IPS-11a (cell line): ENCODE measurements around the gene SLC17A7.
"Not testable (repeated sequence)": the region's sequence is repeated elsewhere in the genome, so short reads cannot be mapped to it uniquely, and the experiment has no call there.

ENCODE experiments used
- H3K4me3 ChIP-seq: one replicate; pipeline ENCODE4 v1.5.1; 2013; ENCODE audit warnings: low read depth, low read length, control low read depth

The SLC17A7 gene

DNA sequence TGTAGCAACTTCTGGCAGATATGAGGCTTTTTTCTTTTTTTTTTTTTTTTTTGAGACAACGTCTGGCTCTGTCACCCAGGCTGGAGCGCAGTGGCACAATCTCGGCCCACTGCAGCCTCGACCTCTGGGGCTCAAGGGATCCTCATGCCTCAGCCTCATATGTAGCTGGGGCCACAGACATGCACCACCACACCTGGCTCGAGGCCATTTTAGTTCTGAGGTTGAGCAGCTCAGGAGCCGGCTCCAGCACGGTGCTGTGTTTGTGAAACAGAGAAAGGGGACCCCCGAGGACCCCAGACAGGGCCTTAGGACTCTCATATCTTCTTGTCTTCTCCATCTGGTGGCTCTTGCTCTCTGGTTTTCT, 29.3 kb upstream of the SLC17A7 start:
- H3K4me3 ChIP-seq: no peak overlapping the region

DNA sequence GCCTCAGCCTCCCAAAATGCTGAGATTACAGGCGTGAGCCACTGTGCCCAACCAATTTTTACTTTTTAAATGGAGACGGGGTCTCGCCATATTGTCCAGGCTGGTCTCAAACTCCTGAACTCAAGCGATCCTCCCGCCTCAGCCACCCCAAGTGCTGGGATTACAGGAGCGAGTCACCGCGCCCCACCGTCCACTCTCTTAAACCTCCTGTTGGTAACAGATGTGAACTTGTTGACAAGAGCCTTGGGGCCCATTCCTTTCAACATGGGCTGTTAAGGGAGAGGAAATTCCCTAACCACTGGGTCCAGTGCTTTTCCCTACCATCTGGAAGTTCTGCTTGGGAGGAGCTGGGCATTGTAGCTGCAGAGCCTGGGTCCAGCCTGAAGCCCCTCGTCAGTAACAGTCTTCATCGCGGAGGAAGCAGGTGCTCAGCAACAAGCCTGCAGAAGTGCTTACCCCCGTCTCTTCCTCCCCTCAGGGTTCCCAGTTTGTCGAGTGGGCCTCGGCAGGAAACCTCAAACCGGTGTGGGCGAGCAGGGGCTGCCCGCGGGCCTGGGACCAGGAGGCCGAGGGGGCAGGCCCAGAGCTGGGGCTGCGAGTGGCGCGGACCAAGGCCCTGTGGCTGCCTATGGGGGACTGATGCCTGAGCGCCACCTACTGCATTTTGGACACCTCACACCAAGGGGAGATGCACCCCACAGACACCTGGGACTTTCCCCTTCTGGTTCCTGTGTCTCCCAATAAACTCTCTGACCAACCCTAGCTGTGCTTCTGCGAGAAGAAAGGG, 28.7 kb upstream of the SLC17A7 start:
- no peak overlapping the region for H3K4me3 ChIP-seq

DNA sequence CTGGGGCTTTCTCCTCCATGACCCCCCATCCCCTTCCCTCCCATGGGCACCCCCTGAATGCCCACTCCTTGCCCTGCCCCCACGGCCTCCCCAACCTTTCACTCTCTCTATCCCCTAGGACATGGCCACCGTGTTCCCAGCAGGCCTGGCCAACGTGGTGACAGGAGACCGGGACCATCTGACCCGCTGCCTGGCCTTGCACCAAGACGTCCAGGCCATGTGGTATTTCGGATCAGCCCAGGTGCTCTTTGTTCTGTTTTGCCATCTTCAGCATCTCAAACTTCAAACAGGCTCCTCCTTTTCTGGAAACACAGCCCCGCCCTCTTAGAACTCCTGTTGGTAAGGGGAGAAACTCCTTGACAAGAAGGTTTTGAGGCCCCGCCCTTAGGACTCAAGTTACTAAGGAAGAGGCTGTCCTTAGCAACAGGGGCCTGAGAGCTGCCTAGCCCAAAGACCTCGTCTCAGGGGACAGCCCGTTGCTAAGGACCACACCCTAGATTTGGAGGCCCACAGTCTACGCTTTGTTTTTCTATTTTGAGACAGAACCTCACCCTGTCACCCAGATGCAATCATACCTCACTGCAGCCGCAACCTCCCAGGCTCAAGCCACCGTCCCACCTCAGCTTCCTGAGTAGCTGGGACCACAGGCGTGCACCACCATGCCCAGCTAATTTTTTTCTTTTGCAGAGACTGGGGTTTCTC, 27.6 kb upstream of the SLC17A7 start:
- H3K4me3 ChIP-seq: no peak overlapping the region

DNA sequence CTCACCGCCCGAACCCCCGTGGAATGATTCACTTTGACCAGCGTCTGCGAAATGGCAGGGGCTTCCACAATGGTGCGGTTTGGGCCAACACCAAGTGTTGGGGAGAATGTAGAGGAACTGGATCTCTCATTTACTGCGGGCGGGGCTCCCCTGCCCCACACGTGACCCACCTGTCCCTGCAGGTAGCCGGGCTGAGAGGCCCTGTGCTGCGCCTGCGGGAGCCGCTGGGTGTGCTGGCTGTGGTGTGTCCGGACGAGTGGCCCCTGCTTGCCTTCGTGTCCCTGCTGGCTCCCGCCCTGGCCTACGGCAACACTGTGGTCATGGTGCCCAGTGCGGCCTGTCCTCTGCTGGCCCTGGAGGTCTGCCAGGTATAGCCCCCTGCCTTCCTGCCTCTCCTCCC, 26.9 kb upstream of the SLC17A7 start:
- H3K4me3 ChIP-seq: no peak overlapping the region

DNA sequence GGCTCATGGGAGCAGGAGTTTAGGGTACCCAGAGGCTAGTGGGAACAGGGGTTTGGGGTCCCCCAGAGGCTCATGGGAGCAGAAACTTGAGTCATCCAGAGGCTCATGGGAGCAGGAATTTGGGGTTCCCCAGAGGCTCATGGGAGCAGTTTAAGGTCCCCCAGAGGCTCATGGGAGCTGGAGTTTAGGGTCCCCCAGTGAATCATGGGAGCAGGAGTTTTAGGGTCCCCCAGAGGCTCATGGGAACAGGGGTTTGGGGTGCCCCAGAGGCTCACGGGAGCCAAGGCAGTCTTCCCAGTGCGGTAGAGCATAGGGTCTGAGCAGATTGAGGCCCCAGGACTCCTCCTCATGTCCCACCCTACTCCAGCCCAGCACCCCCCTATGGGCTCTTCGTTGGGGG, 24.0 kb upstream of the SLC17A7 start:
- H3K4me3 ChIP-seq: no peak overlapping the region

DNA sequence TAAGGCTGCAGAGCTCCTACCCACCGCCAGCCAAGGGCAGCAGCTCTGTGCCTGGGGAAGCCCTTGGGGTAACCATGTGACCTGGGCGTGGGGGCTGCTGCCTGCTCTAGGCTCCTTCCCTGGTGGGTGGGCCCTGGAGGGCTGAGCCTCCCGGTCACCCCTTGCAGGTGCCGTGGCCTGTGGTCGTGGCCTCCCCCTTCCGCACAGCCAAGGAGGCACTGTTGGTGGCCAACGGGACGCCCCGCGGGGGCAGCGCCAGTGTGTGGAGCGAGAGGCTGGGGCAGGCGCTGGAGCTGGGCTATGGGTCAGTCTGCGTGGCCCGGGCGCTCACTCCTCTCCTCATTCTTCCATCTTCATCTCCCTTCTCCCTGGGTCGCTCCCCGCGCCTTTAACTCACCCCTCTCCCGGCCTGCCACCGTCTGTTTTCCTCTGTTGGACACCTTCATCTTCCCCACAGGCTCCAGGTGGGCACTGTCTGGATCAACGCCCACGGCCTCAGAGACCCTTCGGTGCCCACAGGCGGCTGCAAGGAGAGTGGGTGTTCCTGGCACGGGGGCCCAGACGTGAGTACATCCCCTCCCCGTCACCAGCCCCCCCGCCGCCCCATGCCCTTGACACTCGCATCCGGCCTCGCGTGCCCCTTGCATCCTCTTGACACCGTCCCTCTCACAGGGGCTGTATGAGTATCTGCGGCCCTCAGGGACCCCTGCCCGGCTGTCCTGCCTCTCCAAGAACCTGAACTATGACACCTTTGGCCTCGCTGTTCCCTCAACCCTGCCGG, 22.8 kb upstream of the SLC17A7 start:
- H3K4me3 ChIP-seq: no peak overlapping the region

DNA sequence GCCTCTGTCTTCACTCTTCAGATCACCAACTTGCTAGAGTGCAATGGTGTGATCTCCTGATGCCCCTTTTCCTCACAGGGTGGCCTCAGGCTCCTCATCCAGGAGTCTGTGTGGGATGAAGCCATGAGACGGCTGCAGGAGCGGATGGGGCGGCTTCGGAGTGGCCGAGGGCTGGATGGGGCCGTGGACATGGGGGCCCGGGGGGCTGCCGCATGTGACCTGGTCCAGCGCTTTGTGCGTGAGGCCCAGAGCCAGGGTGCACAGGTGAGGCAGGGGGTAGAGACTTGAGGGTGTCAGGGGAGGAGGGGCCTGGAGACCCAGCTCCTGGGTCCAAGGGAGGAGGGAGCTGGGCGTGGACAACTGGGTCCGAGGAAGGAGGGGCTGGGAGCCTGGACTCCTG, 21.2 kb upstream of the SLC17A7 start:
- no peak overlapping the region for H3K4me3 ChIP-seq

DNA sequence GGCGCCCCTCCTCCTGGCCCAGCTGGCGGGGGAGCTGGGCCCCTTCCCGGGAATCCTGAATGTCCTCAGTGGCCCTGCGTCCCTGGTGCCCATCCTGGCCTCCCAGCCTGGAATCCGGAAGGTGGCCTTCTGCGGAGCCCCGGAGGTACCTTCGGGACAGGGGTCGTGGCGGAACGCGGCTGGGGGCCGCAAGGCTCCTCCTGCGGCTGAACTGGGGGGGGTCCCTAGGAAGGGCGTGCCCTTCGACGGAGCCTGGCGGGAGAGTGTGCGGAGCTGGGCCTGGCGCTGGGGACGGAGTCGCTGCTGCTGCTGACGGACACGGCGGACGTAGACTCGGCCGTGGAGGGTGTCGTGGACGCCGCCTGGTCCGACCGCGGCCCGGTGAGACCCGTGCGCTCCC, 20.3 kb upstream of the SLC17A7 start:
- H3K4me3 ChIP-seq: no peak overlapping the region

DNA sequence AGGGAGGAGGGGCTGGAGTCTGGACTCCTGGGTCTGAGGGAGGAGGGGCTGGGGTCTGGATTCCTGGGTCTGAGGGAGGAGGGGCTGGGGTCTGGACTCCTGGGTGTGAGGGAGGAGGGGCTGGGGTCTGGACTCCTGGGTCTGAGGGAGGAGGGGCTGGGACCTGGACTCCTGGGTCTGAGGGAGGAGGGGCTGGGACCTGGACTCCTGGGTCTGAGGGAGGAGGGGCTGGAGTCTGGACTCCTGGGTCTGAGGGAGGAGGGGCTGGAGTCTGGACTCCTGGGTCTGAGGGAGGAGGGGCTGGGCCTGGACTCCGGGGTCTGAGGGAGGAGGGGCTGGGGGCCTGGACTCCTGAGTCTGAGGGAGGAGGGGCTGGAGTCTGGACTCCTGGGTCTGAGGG, 19.8 kb upstream of the SLC17A7 start:
- not testable (repeated sequence) for H3K4me3 ChIP-seq

DNA sequence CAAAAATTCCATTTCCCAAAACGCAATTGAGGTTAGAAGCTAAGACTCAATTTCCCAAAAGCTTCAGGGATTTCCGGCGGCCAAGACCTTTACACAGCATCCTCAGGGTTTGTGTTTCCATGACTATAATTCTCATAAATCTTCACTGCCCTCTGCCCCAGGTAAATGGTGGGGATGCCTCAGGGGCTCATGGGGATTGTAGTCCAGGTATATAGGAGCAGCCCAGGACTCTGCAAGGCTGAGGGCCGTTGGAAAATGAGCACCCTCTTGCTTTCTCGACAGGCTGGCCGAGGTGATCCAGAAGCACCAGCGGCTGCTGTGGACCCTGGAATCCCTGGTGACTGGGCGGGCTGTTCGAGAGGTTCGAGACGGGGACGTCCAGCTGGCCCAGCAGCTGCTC, 18.1 kb upstream of the SLC17A7 start:
- H3K4me3 ChIP-seq: no peak overlapping the region

DNA sequence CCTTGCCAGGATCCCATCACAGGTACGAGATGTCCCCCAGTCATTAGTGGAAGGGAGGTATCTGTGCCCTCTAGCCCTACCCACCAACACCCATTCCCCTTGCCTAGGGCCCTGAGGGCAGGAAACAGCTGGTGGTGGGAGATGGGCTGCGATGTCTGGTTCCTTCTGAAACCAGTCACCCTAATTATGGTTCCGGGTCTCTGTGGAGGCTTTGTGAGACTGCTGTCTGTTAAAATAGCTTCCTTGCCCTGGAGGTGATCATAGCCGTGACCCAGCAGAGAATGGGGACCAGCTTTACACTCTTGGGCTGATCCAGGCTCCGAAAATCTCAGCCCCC, 17.2 kb upstream of the SLC17A7 start:
- H3K4me3 ChIP-seq: no peak overlapping the region

DNA sequence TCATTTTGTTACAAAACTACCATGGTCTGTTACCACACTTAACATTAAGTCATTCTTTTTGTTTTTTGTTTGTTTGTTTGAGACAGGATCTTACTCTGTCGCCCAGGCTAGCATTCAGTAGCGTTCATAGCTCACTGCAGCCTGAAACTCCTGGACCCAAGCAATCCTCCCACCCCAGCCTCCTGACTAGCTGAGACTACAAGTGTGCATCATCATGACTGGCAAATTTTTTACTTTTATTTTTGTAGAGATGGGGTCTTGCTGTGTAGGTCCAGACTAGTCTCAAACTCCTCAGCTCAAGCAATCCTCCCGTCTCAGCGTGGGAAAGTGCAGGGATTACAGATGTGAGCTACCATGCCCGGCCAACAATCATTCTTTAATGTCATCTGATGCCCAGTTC, 15.0 kb upstream of the SLC17A7 start:
- no peak overlapping the region for H3K4me3 ChIP-seq

DNA sequence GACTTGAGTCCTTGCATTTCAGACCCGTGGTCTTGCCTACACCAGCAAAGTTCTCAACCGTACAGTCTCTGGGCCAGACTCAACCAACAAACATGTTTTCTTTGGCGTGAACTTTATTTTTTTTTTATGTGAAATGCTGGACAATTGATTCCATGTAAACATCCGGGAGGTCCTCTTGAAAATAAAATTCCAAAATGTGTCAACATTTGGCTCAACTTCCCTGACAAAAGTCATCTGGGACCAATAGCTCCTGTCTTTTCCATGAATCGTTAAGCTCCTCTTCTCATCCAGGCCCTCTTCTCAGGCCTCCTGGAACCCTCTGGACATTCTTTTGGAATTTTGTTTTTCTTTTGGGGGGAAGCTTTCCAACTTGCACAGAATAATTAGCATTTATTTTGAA, 14.4 kb upstream of the SLC17A7 start:
- H3K4me3 ChIP-seq: no peak overlapping the region

DNA sequence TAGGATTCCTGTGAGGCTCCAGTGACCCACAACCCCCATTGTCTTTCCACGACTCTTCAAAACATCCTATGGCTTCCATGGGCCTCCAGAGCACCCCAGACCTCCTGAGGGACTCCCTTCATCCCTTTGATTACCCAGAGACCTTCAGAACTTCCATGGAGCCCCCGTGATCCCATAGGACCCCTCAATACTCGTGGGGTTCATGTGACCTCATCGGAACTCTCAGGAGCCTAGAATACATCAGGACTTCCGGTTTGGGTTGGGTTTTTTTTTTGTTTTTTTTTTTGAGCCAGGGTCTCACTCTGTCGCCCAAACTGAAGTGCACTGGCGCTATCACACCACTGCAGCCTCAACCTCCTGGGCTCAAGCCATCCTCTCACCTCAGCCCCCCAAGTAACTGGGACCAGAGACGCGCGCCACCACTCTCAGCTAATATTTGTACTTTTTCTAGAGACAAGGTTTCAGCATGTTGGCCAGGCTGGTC, 12.5 kb upstream of the SLC17A7 start:
- peak overlapping the region; percentile 88 for H3K4me3 ChIP-seq

DNA sequence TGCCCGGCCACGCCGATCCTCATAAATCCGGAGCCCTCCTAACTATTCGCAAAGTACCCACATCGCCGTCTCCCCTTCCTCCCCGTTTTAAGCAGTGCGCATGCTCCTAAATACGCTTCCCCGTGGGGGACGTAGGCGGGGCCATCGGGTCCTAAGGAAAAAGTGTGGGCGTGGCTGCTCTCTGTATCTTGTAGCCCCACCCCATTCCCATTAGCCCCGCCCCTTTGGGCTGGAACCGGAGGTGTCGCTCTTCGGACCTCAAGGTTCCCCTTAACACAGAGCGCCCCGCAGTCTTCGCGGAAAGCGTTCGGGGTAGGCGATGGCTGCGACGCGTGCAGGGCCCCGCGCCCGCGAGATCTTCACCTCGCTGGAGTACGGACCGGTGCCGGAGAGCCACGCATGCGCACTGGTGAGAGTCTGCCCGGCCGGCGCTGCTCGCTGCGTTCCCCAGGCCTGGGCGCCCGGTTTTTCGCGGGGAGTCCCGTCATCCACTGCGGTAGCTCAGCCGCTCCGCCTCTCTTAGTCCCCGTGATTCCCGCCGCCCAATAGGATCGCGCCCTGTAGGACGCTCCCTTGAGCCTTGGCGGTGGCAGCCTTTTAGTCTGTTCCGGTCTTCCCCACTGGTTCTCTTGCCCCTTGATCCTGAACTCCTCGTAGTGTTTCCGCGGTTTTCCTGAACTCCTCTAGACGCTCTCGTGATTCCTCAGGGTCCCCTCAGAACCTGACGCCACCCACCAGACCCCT, 11.9 kb upstream of the SLC17A7 start, which contains the start of gene ALDH16A1:
Gene ALDH16A1, plus strand, starts transcription at position 213 of the 744 bp plus-strand sequence. Its CDS starts 107 bp downstream, at position 320.
- peak within 1 kb of the TSS; percentile 88 for H3K4me3 ChIP-seq

DNA sequence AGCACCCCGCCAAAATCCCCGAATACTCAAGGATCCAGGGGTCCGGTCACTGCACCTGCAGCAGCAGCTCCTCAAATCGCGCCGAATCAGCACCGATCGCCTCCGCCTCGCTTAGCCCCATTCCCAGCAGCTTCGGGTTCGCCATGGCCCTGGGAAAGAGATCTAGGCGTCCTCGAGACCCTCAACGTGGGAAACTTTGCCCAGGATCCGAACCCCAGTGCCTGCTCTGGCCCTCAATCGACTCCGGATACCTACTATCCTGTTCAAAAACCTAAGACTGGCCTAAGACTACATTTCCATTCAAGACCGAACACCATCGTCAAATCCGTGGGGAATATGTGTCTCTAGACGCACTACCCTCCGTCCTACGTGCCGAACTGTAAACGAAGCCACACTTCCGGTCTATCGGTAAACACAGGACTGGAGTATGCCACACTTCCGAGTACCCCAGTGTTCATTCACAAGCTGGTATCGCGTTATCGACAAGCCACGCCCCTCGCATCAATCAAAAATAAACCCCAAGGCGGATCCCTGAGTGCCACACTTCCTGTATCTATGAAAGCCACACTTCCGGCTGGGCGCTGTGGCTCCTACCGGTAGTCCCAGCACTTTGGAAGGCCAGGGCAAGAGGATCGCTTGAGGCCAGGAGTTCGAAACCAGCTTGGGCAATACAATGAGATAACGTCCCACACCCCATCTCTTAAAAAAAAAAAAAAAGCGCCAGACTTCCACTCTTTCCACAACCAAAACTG, 10.3 kb upstream of the SLC17A7 start, which contains the start of gene PIH1D1:
Gene PIH1D1, minus strand, starts transcription at position 385 of the 752 bp plus-strand sequence. Its CDS starts 240 bp downstream, at position 145.
- H3K4me3 ChIP-seq: peak within 1 kb of the TSS; percentile 88

DNA sequence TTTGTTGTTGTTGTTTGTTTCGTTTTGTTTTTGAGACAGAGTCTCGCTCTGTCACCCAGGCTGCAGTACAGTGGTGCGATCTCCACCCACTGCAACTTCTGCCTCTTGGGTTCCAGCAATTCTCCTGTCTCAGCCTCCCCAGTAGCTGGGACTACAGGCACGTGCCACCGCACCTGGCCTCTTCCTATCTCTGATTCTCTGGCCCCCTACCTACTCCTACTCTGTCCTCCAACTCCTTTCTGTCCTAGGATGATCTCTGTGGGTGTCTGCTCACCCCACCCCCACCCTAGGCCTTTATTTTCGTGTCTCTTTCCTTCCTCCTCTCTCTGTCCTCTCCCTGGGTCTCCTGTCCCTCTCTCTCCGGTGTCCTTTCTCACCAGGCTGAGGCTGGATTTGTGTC, 9.1 kb upstream of the SLC17A7 start:
- no peak overlapping the region for H3K4me3 ChIP-seq

DNA sequence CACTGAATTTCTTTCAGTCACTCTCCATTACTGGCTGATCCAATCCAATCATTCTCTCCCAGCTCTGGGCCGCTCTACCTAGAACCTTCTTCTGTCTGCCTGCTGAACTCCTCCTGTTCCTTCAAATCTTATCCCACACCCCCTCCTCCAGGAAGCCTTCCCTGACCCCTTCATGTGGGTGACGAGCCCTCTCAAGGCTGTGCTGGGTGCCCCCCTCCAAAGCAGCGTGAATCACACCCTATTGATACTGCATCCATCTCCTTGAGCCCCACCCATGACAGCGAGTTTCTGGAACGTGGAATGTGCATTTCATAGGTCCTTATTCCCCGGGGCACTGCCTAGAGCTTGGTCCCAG, 7.1 kb upstream of the SLC17A7 start:
- H3K4me3 ChIP-seq: no peak overlapping the region

DNA sequence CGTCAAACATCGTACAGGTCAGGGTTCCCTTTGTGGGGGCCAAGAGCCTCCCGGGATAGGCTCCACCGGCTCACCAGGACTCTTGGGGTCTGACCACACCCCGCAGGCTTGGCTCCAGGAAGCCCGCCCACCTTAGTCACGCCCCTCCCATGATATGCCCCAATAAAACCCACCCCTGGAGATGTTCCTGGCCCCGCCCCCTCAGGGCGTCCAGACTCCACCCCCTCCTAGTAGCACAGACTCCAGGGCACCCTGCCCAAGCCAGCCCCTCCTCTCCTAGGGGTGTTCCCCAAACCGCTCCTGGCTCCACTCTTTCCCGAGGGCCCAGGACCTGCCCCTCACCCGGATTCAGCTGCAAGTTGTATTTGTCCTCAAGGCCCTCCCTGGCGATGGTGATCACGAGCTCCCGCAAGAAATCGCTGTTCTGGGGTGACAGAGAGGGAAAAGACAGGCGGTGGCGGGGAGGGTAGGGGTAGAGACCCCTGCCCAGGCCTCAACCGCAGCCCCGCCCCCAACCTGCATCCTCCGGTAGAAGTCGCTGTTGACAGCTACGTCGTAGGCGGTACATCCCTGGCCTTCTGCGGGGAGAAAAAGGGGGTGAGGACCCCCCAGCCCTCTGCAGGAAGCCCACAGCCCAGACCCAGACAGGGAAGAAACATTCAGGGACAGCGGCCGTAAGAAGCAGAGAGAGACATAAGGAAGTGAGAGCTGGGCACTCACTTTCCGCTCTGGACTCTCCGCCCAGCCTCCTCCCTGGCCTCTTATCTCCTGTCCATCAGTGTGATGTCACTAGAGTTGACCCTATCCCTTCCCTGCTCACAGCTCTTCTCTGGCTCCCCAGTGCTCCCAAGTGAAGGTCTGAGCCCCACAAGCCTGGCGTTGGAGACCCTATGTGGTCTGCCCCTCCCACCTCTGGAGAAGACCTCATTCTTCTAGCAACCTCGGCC, 6.4 kb upstream of the SLC17A7 start:
- H3K4me3 ChIP-seq: no peak overlapping the region
